ENCODE measurements around the gene ERP27.

ERP27 gene

GRCh38 chr12:14903386-14904098 is 34.8 kb downstream of the ERP27 start:
- DNase-seq (ENCODE audit: low read depth, low spot score), result no peak

DNA sequence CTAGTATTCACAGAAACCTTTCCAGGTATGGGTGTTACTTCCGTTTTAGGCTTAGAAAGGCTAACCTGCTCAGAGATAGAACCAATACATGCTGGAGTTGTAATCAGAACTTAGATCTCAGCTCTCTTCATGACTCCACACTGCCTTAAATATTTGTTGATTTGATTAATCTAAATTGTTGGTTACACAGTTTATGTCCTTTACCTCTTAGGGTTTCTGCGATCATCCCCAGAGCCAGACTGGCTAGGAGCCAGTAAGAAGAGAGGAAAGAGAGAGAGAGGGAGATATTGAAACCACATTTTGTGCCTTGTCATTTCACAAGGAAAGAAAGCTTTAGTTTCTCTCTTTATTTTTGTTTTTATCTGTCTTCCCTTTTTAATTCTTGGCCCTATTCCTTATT is 35.9 kb downstream of the ERP27 start:
- DNase-seq (ENCODE audit: low read depth, low spot score), result no peak

- no peak for DNase-seq (ENCODE audit: low read depth, low spot score)
Observed at GRCh38 chr12:14901228-14901562, 37.1 kb downstream of the ERP27 start.

DNA sequence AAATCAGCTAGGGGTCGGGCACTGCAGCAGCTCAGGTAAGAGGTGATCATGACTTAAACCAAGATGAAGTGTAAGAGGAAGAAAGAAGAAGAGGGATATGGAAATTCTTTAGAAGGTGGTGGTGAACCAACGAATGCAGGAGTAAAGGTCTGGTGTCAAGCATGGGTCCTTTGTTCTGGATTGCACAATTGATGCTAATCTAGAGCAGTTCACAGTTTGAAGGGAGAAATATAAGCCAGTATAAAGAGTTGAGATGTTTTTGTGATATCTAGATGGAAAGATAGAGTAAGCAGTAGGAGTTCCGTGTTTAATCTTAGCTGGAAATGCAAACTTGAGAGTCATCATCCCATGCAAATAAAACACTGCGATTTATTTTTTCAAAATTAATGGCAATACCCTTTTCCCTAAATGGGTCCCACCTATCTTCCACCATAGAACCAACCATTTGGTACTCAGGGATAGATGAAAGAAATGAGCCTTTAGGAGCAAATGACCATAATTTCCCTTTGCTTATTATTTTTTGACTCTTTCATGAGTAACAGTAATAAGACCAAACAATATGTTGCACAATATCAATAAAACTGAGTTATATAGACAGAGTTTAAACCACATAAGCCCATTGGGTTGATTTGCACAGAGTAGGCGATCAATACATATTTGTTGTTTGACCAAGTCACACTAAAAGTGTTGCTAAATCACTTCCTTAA is 37.7 kb downstream of the ERP27 start:
- no peak for DNase-seq (ENCODE audit: low read depth, low spot score)

GRCh38 chr12:14896521-14897169 is 41.7 kb downstream of the ERP27 start:
- DNase-seq (ENCODE audit: low read depth, low spot score), result no peak

- no peak for DNase-seq (ENCODE audit: low read depth, low spot score)
Observed at GRCh38 chr12:14893506-14894250, 44.7 kb downstream of the ERP27 start.

- no peak for DNase-seq (ENCODE audit: low read depth, low spot score)
Observed at GRCh38 chr12:14892726-14893505, 45.4 kb downstream of the ERP27 start.

DNA sequence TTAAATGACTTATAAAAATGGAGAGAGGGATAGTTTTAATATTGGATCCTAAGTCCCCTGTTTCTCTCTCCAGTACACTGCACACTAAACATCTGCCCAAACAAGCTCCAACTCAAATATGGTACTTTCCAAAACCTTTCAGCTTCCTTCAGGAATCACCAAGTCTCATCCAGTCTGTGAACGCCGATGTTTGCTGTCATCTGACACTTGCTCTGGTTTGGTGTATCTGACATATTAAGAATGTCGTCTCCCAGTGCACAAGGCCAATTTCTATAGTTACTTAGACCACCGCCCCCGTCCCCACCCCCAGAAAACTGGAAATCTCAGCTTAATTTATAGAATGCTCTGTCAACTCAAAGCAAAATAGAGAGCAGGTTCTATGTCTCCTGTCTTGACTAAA is 47.6 kb downstream of the ERP27 start:
- DNase-seq (ENCODE audit: low read depth, low spot score), result no peak

DNA sequence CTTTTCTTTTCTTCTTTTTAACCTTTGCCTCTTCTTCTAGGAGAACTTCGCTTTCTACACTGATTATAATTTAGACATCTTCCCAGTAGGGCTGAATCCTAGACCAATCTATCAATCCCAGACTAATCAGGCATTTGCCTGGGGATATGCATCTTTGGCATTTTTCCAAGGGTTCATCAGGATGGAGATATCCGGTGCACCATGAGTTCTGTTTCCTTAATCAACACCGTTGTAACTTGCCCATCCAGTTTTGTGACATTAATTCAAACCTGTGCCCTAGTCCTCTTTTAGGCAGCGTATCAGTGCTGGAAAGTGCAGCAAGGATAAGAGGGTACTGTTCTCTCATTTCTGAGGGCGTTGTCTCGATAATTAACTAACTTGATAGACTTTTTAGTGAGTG is 52.1 kb downstream of the ERP27 start:
- no peak for DNase-seq (ENCODE audit: low read depth, low spot score)

GRCh38 chr12:14885718-14886221 is 52.6 kb downstream of the ERP27 start, which contains the start of gene MGP:
TSS of gene MGP (minus strand) at chr12:14885854. CDS start at chr12:14885791, 63 bp downstream.
- DNase-seq (ENCODE audit: low read depth, low spot score), result no peak

DNA sequence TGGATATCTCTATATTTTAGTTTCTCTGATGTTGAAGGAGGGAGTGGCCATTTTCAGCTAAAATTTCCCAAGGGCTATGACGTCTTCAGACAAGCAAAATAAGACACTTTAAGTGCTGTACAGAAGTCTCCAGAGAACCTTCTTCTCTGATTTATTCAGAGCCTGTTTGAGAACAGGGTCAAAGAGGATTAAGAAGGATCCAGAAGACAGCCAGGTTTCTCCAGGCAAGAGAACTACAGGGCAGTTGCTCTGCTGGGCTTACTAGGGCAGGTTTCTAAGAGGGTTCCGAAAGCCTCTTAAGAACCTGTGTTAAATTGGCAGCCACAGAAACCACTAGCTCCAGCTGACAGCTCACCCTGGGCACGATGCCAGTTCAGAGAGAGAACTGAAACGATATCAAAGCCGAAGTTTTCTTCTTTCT is 53.9 kb downstream of the ERP27 start:
- DNase-seq (ENCODE audit: low read depth, low spot score), result peak; percentile 55

DNA sequence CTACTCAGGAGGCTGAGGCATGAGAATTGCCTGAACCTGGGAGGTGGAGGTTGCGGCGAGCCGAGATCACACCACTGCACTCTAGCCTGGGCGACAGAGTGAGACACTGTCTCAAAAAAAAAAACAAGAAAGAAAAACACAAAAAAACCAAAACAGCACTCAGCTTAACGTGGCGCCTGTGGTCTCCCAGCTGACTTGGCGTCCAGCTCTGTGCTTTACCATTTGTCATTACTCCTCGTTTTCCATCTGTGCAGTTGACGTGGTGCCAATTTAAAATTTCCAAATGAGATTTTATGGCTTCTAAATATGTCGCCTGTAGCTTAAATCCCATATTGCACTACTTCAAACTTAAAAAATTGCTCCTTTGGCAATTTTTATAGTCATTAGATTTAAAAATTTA is 54.7 kb downstream of the ERP27 start:
- DNase-seq (ENCODE audit: low read depth, low spot score), result no peak

DNA sequence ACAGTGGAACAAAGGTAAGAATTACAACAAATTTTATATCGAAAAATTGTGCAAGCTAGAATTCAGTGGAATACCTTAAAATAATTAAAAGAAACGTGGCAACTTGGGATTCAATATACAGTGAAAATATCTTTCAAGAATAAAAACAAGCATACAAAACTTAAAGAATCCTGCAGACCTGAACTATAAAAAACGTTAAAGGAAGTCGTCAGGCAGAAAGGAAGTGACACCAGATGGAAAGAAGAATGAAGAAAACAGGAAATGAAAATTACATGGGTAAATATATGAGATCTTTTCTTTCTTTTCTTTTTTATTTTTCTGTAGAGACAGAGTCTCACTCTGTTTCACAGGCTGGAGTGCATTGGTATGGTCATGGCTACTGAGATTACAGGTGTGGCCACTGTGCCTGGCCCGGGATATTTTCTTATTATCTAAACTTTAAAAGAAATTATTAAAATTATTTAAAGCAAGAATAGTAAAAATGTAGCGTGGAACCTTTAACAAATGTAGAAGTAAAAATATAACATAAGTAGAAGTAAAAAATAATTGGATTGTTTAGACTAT is 57.4 kb downstream of the ERP27 start:
- no peak for DNase-seq (ENCODE audit: low read depth, low spot score)

- DNase-seq (ENCODE audit: low read depth, low spot score), result no peak
Observed at GRCh38 chr12:14879222-14879933, 59.0 kb downstream of the ERP27 start.

GRCh38 chr12:14878488-14878887 is 59.8 kb downstream of the ERP27 start:
- DNase-seq (ENCODE audit: low read depth, low spot score), result no peak

GRCh38 chr12:14876833-14877232 is 61.5 kb downstream of the ERP27 start:
- DNase-seq (ENCODE audit: low read depth, low spot score), result no peak

- DNase-seq (ENCODE audit: low read depth, low spot score), result no peak
Observed at GRCh38 chr12:14874882-14875281, 63.5 kb downstream of the ERP27 start.

DNA sequence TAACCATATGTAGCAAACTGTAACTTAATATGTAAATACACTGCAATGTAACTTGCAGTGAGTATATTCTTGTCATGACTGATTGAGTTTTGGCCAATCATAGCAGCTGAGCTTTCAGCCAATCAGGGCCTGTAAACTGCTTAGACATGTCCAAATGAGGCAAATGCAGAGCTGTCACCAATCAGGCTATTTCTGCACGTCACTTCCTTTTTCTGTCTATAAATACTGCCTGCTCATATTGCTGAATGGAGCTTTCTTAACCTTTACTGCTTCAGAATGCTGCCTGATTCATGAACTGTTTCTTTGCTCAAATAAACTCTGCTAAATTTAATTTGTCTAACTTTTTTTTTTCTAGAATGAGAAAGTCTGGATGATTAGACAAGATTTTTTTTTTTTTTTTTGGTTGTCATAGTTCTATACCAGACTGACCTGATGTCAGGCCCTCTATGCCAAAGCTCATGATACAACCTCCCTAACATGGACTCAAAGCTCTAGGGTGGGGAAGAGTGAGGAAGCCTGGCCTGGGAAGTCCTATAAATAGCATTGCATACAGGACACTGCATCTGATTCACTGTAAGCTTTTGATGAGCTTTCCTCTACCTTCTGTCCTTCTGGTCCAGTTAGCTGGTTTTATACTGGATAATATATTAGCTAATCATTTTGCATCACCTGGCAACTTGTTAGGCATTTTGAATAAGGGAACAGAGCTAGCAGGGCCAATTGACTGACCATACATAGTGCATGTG is 64.7 kb downstream of the ERP27 start:
- DNase-seq (ENCODE audit: low read depth, low spot score), result no peak

DNA sequence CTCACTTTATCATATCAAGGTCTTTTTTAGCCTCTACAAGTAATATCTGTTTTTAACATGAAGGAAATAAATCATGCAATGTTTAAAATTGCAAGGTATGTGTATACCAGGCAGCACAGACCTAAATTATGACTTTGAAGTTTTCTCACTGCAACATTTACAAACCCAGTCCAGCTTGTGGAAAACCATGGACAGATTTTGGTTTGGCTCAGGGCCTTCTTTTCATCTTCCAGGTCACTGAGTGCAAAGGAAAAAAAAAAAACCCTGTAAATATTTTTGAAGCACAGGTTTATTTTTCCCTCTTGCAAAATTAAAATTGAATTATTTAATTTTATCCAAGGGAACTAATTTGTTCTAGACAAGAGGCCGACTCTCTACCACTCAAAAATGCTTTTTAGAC is 66.5 kb downstream of the ERP27 start:
- no peak for DNase-seq (ENCODE audit: low read depth, low spot score)

Measured in activated CD4-positive, CD25-positive, alpha-beta regulatory T cell treated with anti-CD3 and anti-CD28 coated beads, Interleukin-2, amount 50 U/mL, for 16 hours (primary cell).